Measurements from ENCODE around the gene POLR1D.

DNA sequence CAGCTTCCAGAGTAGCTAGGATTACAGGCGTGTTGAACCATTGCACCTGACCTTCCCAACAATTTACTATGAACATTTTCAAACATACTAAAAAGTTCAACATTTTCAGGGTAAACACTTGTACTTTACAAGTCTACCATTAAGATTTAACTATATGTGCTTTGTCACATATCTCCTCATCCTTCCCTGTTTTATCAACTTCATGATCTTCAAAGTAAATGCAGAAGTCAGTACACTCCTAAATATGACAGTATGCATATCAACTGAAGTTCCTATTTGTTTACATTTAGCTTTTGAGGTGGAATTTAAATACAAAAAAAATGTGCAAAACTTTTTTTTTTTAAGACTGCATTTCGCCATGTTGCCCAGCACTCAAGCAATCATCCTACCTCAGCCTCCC, 19.9 kb upstream of the POLR1D start:
- TF ChIP-seq EZH2 (IDR thresholded peaks at IDR 0.05) (no peak), POLR2AphosphoS5 (IDR thresholded peaks at IDR 0.05; ENCODE audit: borderline replicate concordance, low read depth, low read length) (no peak)

Measured in SK-N-MC (cell line).